Motor neuron (in vitro differentiated cells): ENCODE data around the gene VPS26C. TPM values are rescaled to one million over a fixed set of nuclear protein-coding genes. Genes with fewer than 3 reads are reported as not detected.

ENCODE experiments used
- ATAC-seq, 8 experiments: fragments of 200-7000 bp; cut with Tn5 transposase; replicated peaks in 6 of 8; 2 replicates each; pipeline ENCODE4 v1.8.0; 2021; ENCODE audit warnings: mild to moderate bottlenecking in 8 of 8, moderate library complexity in 8 of 8
- H3K27ac ChIP-seq, 2 donors: fragments of 250-450 bp; sonication (Bioruptor Pico); 2 replicates each; pipeline ENCODE4 v1.9.0; 2021; ENCODE audit warnings: antibody characterized with exemption in 2 of 2, mild to moderate bottlenecking in 2 of 2, moderate library complexity in 1 of 2
- H3K4me1 ChIP-seq, 2 donors: fragments of 250-450 bp; sonication (Bioruptor Pico); replicated peaks in 1 of 2; 2 replicates each; pipeline ENCODE4 v1.6.1; 2021; ENCODE audit warnings: antibody characterized with exemption in 2 of 2, mild to moderate bottlenecking in 2 of 2, moderate library complexity in 1 of 2
- H3K4me3 ChIP-seq, 5 donors: fragments of 250-450 bp; sonication (Bioruptor Pico); 2 replicates each; pipeline ENCODE4 v1.9.0; 2021; ENCODE audit warnings: antibody characterized with exemption in 5 of 5, mild to moderate bottlenecking in 5 of 5, moderate library complexity in 4 of 5
- WGBS, 10 experiments: fragments of 450-650 bp; shearing (Covaris generic); methylation state at CpG; one replicate each; pipeline ENCODE4 v1.0.0; 2022; 5-methylcytosine and 5-hydroxymethylcytosine counted together
- in situ Hi-C, 9 experiments: fragments of 400-800 bp; cut with MboI; loops; one replicate each; pipeline ENCODE4 v1.15.0; 2021; ENCODE audit warnings: low sequenced_read_pairs in 9 of 9, low pct_unique_long_range_greater_than_20kb in 2 of 9; ENCODE audit not compliant: unreplicated experiment in 9 of 9
- total RNA-seq, 8 experiments: library from RNA; unstranded; fragments of 300-600 nt; gene quantifications; 2 replicates each; pipeline versions ENCODE4 v1.2.3 to v1.2.4, GENCODE V29; 2022

VPS26C gene
- total RNA-seq, 8 experiments from 2014 or later, result 28.3 to 43.8 (median 37.0) TPM

GRCh38 chr21:37276377-37276776 is 9.2 kb upstream of the VPS26C start:
- Histone ChIP-seq H3K27ac (no peak overlapping the region), H3K4me1 (no peaks in the 10 kb centered on the region), H3K4me3 (no peak overlapping the region)
- no CpG with 5 or more reads among the region's 3 CpGs for WGBS, 10 experiments
- ATAC-seq, result no peak
- in situ Hi-C loops, result no loop called here

- in situ Hi-C loops, result no loop called here
- no peak overlapping the region for H3K27ac ChIP-seq
- ATAC-seq, result no peak
- no peak overlapping the region for H3K4me3 ChIP-seq
- H3K4me1 ChIP-seq, result no peaks in the 10 kb centered on the region
- WGBS, 10 experiments, result 21 to 100% (median 70%) methylated on average over 2 to 8 of the region's 9 CpGs
Measured at GRCh38 chr21:37273911-37274690, 7.0 kb upstream of the VPS26C start.

- in situ Hi-C loops, result no loop called here
- Histone ChIP-seq H3K4me3 (no peak overlapping the region), H3K27ac (no peak overlapping the region), H3K4me1 (peaks cover 4 to 7% of the 10 kb centered on the region in 2 donors)
- no CpG with 5 or more reads among the region's 1 CpG for WGBS, 10 experiments
- ATAC-seq, result no peak
Measured at GRCh38 chr21:37273440-37273839, 6.3 kb upstream of the VPS26C start.

- in situ Hi-C loops, result no loop called here
- WGBS, 10 experiments, result 73 to 100% (median 92%) methylated on average over 3 to 6 of the region's 6 CpGs
- H3K4me3 ChIP-seq, result no peak overlapping the region
- no peak for ATAC-seq
- H3K4me1 ChIP-seq, result peaks cover 5 to 7% of the 10 kb centered on the region in 2 donors
- H3K27ac ChIP-seq, result no peak overlapping the region
Measured at GRCh38 chr21:37272897-37273296, 5.8 kb upstream of the VPS26C start.

- no peak overlapping the region for H3K4me3 ChIP-seq
- H3K27ac ChIP-seq, result no peak overlapping the region
- H3K4me1 ChIP-seq, result peaks cover 7 to 9% of the 10 kb centered on the region in 2 donors
- WGBS, 10 experiments, result 67 to 100% (median 92%) methylated on average over 1 to 8 of the region's 8 CpGs; no CpG with 5 or more reads in 1 of the 10 experiments
- ATAC-seq, result no peak
- in situ Hi-C loops, result no loop called here
Measured at GRCh38 chr21:37270576-37271365, 3.6 kb upstream of the VPS26C start.

- no peak for ATAC-seq
- H3K4me3 ChIP-seq, result no peak overlapping the region
- 89 to 93% (median 91%) methylated on average over 4 to 7 of the region's 11 CpGs; no CpG with 5 or more reads in 7 of the 10 experiments for WGBS, 10 experiments
- in situ Hi-C loops, result no loop called here
- no peak overlapping the region for H3K27ac ChIP-seq
- H3K4me1 ChIP-seq, result peaks cover 7 to 12% of the 10 kb centered on the region in 2 donors
Measured at GRCh38 chr21:37269481-37269880, 2.3 kb upstream of the VPS26C start.

- WGBS, 10 experiments, result 0 to 7% (median 0%) methylated on average over 2 to 7 of the region's 7 CpGs
- peak overlapping the region; percentile 96 for H3K27ac ChIP-seq
- in situ Hi-C loops, result no loop called here
- peaks cover 7 to 12% of the 10 kb centered on the region in 2 donors for H3K4me1 ChIP-seq
- peak overlapping the region; percentile 53 to 77 (median 55) for H3K4me3 ChIP-seq
- no peak for ATAC-seq
Measured at GRCh38 chr21:37268186-37268503, 1.0 kb upstream of the VPS26C start.

- Histone ChIP-seq H3K4me3 (peak overlapping the region; percentile 53 to 77 (median 55)), H3K27ac (peak overlapping the region; percentile 96), H3K4me1 (peaks cover 7 to 12% of the 10 kb centered on the region in 2 donors)
- WGBS, 10 experiments, result 0 to 13% (median 0%) methylated on average over 1 to 7 of the region's 39 CpGs; no CpG with 5 or more reads in 1 of the 10 experiments
- in situ Hi-C loops, result no loop called here
- ATAC-seq, result peak in 7 of 8 experiments; percentile 2 to 11 (median 7)
Measured at GRCh38 chr21:37266515-37267221, 466 bp downstream of the VPS26C start.

- Histone ChIP-seq H3K4me3 (no peak overlapping the region), H3K4me1 (peaks cover 7 to 12% of the 10 kb centered on the region in 2 donors), H3K27ac (no peak overlapping the region)
- in situ Hi-C loops, result no loop called here
- ATAC-seq, result no peak
- WGBS, 10 experiments, result 43 to 100% (median 97%) methylated on average over 1 to 4 of the region's 4 CpGs; no CpG with 5 or more reads in 1 of the 10 experiments
Measured at GRCh38 chr21:37264808-37265207, 2.3 kb downstream of the VPS26C start.

GRCh38 chr21:37263827-37264600 is 3.1 kb downstream of the VPS26C start:
- peaks cover 8 to 17% of the 10 kb centered on the region in 2 donors for H3K4me1 ChIP-seq
- H3K27ac ChIP-seq, result no peak overlapping the region
- peak in 1 of 8 experiments; percentile 1 for ATAC-seq
- in situ Hi-C loops, result no loop called here
- 9 to 100% (median 92%) methylated on average over 1 to 5 of the region's 6 CpGs; no CpG with 5 or more reads in 1 of the 10 experiments for WGBS, 10 experiments
- no peak overlapping the region for H3K4me3 ChIP-seq

GRCh38 chr21:37259426-37259825 is 7.7 kb downstream of the VPS26C start:
- in situ Hi-C loops, result no loop called here
- peak overlapping the region in 1 of 2 donors; percentile 89 for H3K27ac ChIP-seq
- WGBS, 10 experiments, result 14 to 94% (median 85%) methylated on average over 1 to 5 of the region's 5 CpGs; no CpG with 5 or more reads in 2 of the 10 experiments
- ATAC-seq, result no peak
- peaks cover 8 to 12% of the 10 kb centered on the region in 2 donors for H3K4me1 ChIP-seq
- H3K4me3 ChIP-seq, result no peak overlapping the region
